GM19351 (cell line): ENCODE measurements around the gene PPP1R36.
"Not testable (repeated sequence)": the region's sequence is repeated elsewhere in the genome, so short reads cannot be mapped to it uniquely, and the experiment has no call there.

Experiments
- ATAC-seq: cut with Tn5 transposase; IDR thresholded peaks from one replicate; pipeline ENCODE4 v1.9.1; 2021; ENCODE audit warnings: mild to moderate bottlenecking, moderate library complexity; ENCODE audit not compliant: unreplicated experiment

Gene PPP1R36

GRCh38 chr14:64549791-64550620 lies at the start of gene PPP1R36:
Gene PPP1R36, plus strand, starts transcription at chr14:64549961. Its CDS starts 37 bp downstream, at chr14:64549998.
- ATAC-seq, result no peak

GRCh38 chr14:64500088-64500487 lies 49.7 kb upstream of the PPP1R36 start:
- ATAC-seq, result no peak

- no peak for ATAC-seq
Measured at GRCh38 chr14:64501411-64502171, 48.2 kb upstream of the PPP1R36 start.

GRCh38 chr14:64502456-64502855 lies 47.3 kb upstream of the PPP1R36 start:
- ATAC-seq, result no peak

GRCh38 chr14:64502887-64503433 lies 46.8 kb upstream of the PPP1R36 start:
- no peak for ATAC-seq

- ATAC-seq, result peak; percentile 57
Measured at GRCh38 chr14:64503434-64504309, 46.1 kb upstream of the PPP1R36 start, which contains the start of gene ZBTB25. Gene ZBTB25, minus strand, starts transcription at chr14:64503838. Its CDS starts 13,305 bp downstream, at chr14:64490533.

GRCh38 chr14:64504310-64504896 lies 45.4 kb upstream of the PPP1R36 start, which contains the start of gene ZBTB1:
Gene ZBTB1, plus strand, starts transcription at chr14:64504770. Its CDS starts 16,735 bp downstream, at chr14:64521505.
- ATAC-seq, result peak; percentile 18

GRCh38 chr14:64504897-64505794 lies 44.6 kb upstream of the PPP1R36 start:
- ATAC-seq, result peak; percentile 17

- no peak for ATAC-seq
Measured at GRCh38 chr14:64506721-64507120, 43.0 kb upstream of the PPP1R36 start.

- no peak for ATAC-seq
Measured at GRCh38 chr14:64507376-64508156, 42.2 kb upstream of the PPP1R36 start.

GRCh38 chr14:64508215-64508776 lies 41.5 kb upstream of the PPP1R36 start:
- no peak for ATAC-seq

GRCh38 chr14:64509036-64509435 lies 40.7 kb upstream of the PPP1R36 start:
- ATAC-seq, result no peak

GRCh38 chr14:64510825-64511671 lies 38.7 kb upstream of the PPP1R36 start:
- no peak for ATAC-seq

- ATAC-seq, result no peak
Measured at GRCh38 chr14:64513271-64513670, 36.5 kb upstream of the PPP1R36 start.

GRCh38 chr14:64515053-64515452 lies 34.7 kb upstream of the PPP1R36 start:
- no peak for ATAC-seq

GRCh38 chr14:64516969-64517368 lies 32.8 kb upstream of the PPP1R36 start:
- no peak for ATAC-seq

- not testable (repeated sequence) for ATAC-seq
Measured at GRCh38 chr14:64517667-64518066, 32.1 kb upstream of the PPP1R36 start.
